Measurements from ENCODE around the gene SYNGR2. TPM values are rescaled to one million over a fixed set of nuclear protein-coding genes. Genes with fewer than 3 reads are reported as not detected.

SYNGR2 gene
- total and polyA plus RNA-seq, 2 donors (not counting 1 experiment from before 2014, with no cell fraction given), result 390 to 442 TPM

GRCh38 chr17:78142119-78142861 is 26.1 kb upstream of the SYNGR2 start:
- Mint-ChIP-seq H3K27ac (peak overlapping the region; percentile 82), H3K9me3 (ENCODE audit: insufficient read depth) (no peaks in the 10 kb centered on the region)

More at GRCh38 chr17:78142119-78142861, 26.1 kb upstream of the SYNGR2 start:
- Mint-ChIP-seq H3K27me3 (no peaks in the 10 kb centered on the region), H3K4me1 (peaks cover 84% of the 10 kb centered on the region), H3K4me3 (peak overlapping the region; percentile 39)
- H3K4me3 ChIP-seq (ENCODE audit: control extremely low read depth in 1 of 5, extremely low read depth in 1 of 5, insufficient read depth in 1 of 5, low read depth in 2 of 5, low read length in 4 of 5), result no peak overlapping the region
- 73% methylated on average over 12 of the region's 16 CpGs for WGBS (ENCODE audit: insufficient coverage)
- H3K9ac ChIP-seq (ENCODE audit: low read length), result no peak overlapping the region
- H3K4me1 ChIP-seq (ENCODE audit: control insufficient read depth in 2 of 2, insufficient read depth in 2 of 2, low read length in 2 of 2), result peaks cover 82 to 95% of the 10 kb centered on the region in 2 donors
- peaks cover 0 to 34% of the 10 kb centered on the region in 2 experiments for H3K36me3 ChIP-seq (replicated peaks in 1 of 2; ENCODE audit: control extremely low read depth in 1 of 2, control insufficient read depth in 1 of 2, extremely low read depth in 1 of 2, insufficient read depth in 2 of 2, low read length in 1 of 2)
- ATAC-seq (ENCODE audit: low read depth) (no peak), DNase-seq (peak; percentile 55)
- CTCF ChIA-PET, result interaction anchor here (0.8 to 14.1 kb wide), 5 partner anchors 10 to 109 kb away, joined by 3 to 357 read pairs (median 4); partner anchors contain the start of genes SYNGR2 and TK1
- peaks cover 19% of the 10 kb centered on the region for H3K79me2 ChIP-seq (ENCODE audit: control insufficient read depth, insufficient read depth, low read length)
- H2AFZ ChIP-seq (ENCODE audit: insufficient read depth, low read depth, low read length, poor library complexity, severe bottlenecking), result no peak overlapping the region
- peak overlapping the region; percentile 44 to 57 for H3K27ac ChIP-seq (ENCODE audit: low read length in 2 of 2)
- intact Hi-C loops (cut with micrococcal nuclease), result no loop called here
- no peak for TF ChIP-seq CTCF (IDR thresholded peaks at IDR 0.05)
- TF ChIP-seq EZH2 (IDR thresholded peaks at IDR 0.05; ENCODE audit: borderline replicate concordance, insufficient read depth, low read depth, low read length, poor library complexity, severe bottlenecking), result no peak
- H4K20me1 ChIP-seq (ENCODE audit: control insufficient read depth, insufficient read depth, low read length, poor library complexity, severe bottlenecking), result peaks cover 18% of the 10 kb centered on the region
- H3K27me3 ChIP-seq (replicated peaks in 1 of 4; ENCODE audit: control extremely low read depth in 1 of 4, control insufficient read depth in 3 of 4, insufficient read depth in 4 of 4, low read length in 3 of 4), result no peaks in the 10 kb centered on the region
- H3K4me2 ChIP-seq (replicated peaks; ENCODE audit: low read depth, low read length, poor library complexity, severe bottlenecking), result peak overlapping the region; percentile 27
- H3K9me3 ChIP-seq (ENCODE audit: control extremely low read depth in 1 of 3, control insufficient read depth in 2 of 3, insufficient read depth in 1 of 3, low read length in 2 of 3), result peaks cover 0 to 10% (median 0%) of the 10 kb centered on the region in 3 donors
- POLR2A ChIA-PET, result interaction anchor here (0.7 to 22.6 kb wide), 8 partner anchors 7 to 33 kb away, joined by 3 to 432 read pairs (median 6); partner anchors contain the start of genes SYNGR2, TMC6 and TMC8

Measured in B cell (primary cell).